Measurements from ENCODE around the gene FAM131C.

- TF ChIP-seq, protein P1, sequence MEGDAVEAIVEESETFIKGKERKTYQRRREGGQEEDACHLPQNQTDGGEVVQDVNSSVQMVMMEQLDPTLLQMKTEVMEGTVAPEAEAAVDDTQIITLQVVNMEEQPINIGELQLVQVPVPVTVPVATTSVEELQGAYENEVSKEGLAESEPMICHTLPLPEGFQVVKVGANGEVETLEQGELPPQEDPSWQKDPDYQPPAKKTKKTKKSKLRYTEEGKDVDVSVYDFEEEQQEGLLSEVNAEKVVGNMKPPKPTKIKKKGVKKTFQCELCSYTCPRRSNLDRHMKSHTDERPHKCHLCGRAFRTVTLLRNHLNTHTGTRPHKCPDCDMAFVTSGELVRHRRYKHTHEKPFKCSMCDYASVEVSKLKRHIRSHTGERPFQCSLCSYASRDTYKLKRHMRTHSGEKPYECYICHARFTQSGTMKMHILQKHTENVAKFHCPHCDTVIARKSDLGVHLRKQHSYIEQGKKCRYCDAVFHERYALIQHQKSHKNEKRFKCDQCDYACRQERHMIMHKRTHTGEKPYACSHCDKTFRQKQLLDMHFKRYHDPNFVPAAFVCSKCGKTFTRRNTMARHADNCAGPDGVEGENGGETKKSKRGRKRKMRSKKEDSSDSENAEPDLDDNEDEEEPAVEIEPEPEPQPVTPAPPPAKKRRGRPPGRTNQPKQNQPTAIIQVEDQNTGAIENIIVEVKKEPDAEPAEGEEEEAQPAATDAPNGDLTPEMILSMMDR (IDR thresholded peaks at IDR 0.05; ENCODE audit: insufficient read depth, low read length) = no peak
- TF ChIP-seq GABPA (IDR thresholded peaks at IDR 0.05; ENCODE audit: low read depth) = no peak
- TF ChIP-seq POLR2AphosphoS5 (IDR thresholded peaks at IDR 0.05; ENCODE audit: low read depth) = no peak
Measured at GRCh38 chr1:16043521-16043920, 29.9 kb downstream of the FAM131C start, which contains the start of gene CLCNKB.
